ENCODE results near the gene CLEC16A. TPM values are rescaled to one million over a fixed set of nuclear protein-coding genes. Genes with fewer than 3 reads are reported as not detected.

The CLEC16A gene
- polyA plus RNA-seq, 2 donors, result 9.0 to 12.5 TPM

DNA sequence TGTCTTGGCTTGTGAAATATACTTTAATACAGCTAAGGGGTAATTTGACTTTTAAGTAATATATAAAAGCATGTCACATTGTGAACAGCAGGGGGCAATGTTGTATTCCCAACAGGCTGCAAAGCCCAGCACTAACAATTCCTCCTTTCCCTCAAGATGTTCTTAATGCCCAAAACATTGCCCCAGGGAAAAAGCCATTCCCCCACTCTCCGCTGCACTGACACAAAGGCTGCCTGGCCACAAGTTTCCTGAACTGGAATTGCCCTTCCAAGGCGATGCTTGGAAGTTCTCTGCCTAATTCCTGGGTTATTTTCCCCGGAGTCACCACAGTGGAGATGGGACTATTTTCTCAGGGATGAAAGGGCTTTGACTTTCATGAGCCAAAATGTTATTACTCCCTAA, 27.2 kb downstream of the CLEC16A start:
- Histone ChIP-seq H3K27me3 (ENCODE audit: control insufficient read depth in 1 of 2, insufficient read depth in 2 of 2, low read length in 2 of 2) (no peaks in the 10 kb centered on the region), H3K4me1 (ENCODE audit: control insufficient read depth in 2 of 2, insufficient read depth in 2 of 2, low read length in 1 of 2) (no peaks in the 10 kb centered on the region), H3K4me3 (ENCODE audit: low read depth in 1 of 2, low read length in 2 of 2) (no peak overlapping the region), H3K27ac (ENCODE audit: low read depth in 2 of 2, low read length in 1 of 2) (no peak overlapping the region), H3K36me3 (ENCODE audit: control insufficient read depth in 2 of 2, insufficient read depth in 2 of 2, low read length in 1 of 2) (peaks cover 0 to 10% of the 10 kb centered on the region in 2 donors), H3K9me3 (ENCODE audit: control insufficient read depth in 2 of 2, insufficient read depth in 1 of 2, low read depth in 1 of 2, low read length in 1 of 2) (no peaks in the 10 kb centered on the region)
- WGBS, 2 donors, result 35 to 41% methylated on average over 3 of the region's 3 CpGs

DNA sequence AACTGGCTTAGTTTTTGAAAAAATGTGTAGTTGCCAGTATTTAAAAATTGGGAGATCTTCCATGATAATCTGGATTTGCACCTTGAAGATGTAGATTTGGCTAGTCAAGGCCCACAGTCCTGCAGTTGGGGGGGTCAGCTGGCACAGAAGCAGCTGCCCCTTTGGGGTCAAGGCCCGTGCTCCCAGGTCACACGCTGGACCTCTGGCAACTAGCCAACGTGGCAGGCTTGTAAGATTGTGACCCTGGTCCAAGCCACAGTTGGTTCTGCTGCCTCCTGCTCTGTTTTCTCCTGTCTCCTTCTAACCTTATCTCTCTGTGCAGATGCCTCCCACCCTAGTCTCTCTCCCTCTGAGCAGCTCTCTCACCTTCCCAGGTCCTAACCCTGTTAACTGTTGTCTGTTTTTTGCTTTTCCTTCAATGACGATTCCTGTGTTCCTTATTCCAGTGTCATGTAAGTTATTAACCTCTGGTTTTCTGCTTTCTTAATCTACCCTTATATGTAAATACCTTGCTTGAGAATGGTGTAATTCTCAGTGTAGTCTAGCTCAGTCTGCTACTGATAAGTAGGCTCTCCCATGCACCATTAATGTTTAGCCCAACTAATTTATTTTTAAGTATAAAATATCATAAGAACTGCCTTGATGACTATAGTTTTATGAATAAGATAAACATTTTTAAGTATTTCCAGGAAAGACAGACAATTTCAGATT, 27.9 kb downstream of the CLEC16A start:
- Histone ChIP-seq H3K36me3 (ENCODE audit: control insufficient read depth in 2 of 2, insufficient read depth in 2 of 2, low read length in 1 of 2) (peaks cover 0 to 13% of the 10 kb centered on the region in 2 donors), H3K4me1 (ENCODE audit: control insufficient read depth in 2 of 2, insufficient read depth in 2 of 2, low read length in 1 of 2) (no peaks in the 10 kb centered on the region), H3K27ac (ENCODE audit: low read depth in 2 of 2, low read length in 1 of 2) (no peak overlapping the region), H3K9me3 (ENCODE audit: control insufficient read depth in 2 of 2, insufficient read depth in 1 of 2, low read depth in 1 of 2, low read length in 1 of 2) (no peaks in the 10 kb centered on the region), H3K27me3 (ENCODE audit: control insufficient read depth in 1 of 2, insufficient read depth in 2 of 2, low read length in 2 of 2) (no peaks in the 10 kb centered on the region), H3K4me3 (ENCODE audit: low read depth in 1 of 2, low read length in 2 of 2) (no peak overlapping the region)
- 52 to 61% methylated on average over 4 of the region's 4 CpGs for WGBS, 2 donors

DNA sequence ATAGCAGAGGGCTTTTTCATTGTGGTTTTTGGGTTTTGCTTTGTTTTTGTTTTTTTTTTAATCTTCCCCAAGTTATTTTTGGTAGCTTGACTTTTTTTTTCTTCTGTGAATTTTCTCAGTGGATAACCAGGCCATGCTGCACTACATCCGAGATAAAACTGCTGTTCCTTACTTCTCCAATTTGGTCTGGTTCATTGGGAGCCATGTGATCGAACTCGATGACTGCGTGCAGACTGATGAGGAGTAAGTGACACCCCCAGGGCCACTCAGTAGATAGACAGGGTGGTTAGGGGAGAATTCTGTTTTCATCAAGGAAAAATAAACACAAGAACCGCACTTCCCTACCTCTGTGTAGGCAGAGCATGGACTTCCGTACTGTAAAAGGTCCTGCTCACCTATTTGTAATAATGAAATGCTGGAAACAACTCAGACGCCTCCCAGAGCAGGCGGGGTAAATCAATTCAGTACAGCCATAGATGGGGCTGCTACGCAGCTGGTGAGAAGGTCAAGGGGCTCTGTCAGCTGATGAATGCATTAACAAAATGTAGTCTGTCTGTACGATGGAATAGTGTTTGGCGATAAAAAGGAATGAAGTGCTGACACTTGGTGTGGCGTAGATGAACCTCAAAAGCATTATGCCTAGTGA, 28.6 kb downstream of the CLEC16A start:
- Histone ChIP-seq H3K36me3 (ENCODE audit: control insufficient read depth in 2 of 2, insufficient read depth in 2 of 2, low read length in 1 of 2) (peaks cover 0 to 12% of the 10 kb centered on the region in 2 donors), H3K27me3 (ENCODE audit: control insufficient read depth in 1 of 2, insufficient read depth in 2 of 2, low read length in 2 of 2) (no peaks in the 10 kb centered on the region), H3K9me3 (ENCODE audit: control insufficient read depth in 2 of 2, insufficient read depth in 1 of 2, low read depth in 1 of 2, low read length in 1 of 2) (no peaks in the 10 kb centered on the region), H3K27ac (ENCODE audit: low read depth in 2 of 2, low read length in 1 of 2) (no peak overlapping the region), H3K4me1 (ENCODE audit: control insufficient read depth in 2 of 2, insufficient read depth in 2 of 2, low read length in 1 of 2) (no peaks in the 10 kb centered on the region), H3K4me3 (ENCODE audit: low read depth in 1 of 2, low read length in 2 of 2) (no peak overlapping the region)
- 87 to 90% methylated on average over 12 of the region's 12 CpGs for WGBS, 2 donors

DNA sequence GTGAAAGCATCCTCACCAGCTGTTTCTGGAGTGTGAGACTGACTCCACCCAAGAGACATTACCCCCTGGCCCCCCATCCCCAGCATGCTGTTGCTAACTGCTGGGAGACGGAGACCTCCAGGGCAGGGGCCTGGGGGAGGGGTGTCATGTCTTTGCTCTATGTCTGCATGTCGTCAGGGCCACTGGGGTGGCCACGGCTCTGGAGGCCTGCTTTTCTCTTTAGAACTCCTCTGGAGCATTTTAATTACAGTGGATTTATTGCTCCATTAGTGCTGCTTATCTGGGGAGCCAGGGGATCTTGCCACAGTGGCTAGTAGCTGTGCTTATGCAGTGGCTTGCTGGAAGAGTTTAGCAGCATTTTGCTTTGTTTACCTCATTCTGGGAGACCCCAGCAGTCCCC, 32.3 kb downstream of the CLEC16A start:
- Histone ChIP-seq H3K27me3 (ENCODE audit: control insufficient read depth in 1 of 2, insufficient read depth in 2 of 2, low read length in 2 of 2) (no peaks in the 10 kb centered on the region), H3K4me3 (ENCODE audit: low read depth in 1 of 2, low read length in 2 of 2) (no peak overlapping the region), H3K36me3 (ENCODE audit: control insufficient read depth in 2 of 2, insufficient read depth in 2 of 2, low read length in 1 of 2) (peaks cover 0 to 14% of the 10 kb centered on the region in 2 donors), H3K9me3 (ENCODE audit: control insufficient read depth in 2 of 2, insufficient read depth in 1 of 2, low read depth in 1 of 2, low read length in 1 of 2) (no peaks in the 10 kb centered on the region), H3K27ac (ENCODE audit: low read depth in 2 of 2, low read length in 1 of 2) (no peak overlapping the region), H3K4me1 (ENCODE audit: control insufficient read depth in 2 of 2, insufficient read depth in 2 of 2, low read length in 1 of 2) (peaks cover 0 to under 1% of the 10 kb centered on the region in 2 donors)
- 84 to 85% methylated on average over 3 of the region's 3 CpGs for WGBS, 2 donors

DNA sequence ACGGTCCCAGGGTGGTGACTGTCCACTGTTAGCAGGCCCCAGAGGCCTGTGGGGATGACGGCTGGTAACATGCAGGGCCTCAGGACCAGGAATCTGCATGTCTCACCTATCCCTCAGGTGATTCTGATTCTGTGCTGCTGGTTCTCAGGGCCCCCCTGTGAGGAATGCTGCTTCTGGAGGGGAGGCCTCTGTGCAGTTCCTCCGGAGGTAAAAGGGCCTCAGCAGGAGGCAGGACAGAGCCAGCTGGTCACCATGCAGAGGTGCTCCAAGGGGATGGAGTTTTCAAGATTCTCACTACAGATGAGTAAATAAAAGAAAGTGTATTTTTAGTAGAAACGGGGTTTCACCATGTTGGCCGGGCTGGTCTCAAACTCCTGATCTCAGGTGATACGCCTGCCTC, 33.8 kb downstream of the CLEC16A start:
- peaks cover 0 to 10% of the 10 kb centered on the region in 2 donors for H3K36me3 ChIP-seq (ENCODE audit: control insufficient read depth in 2 of 2, insufficient read depth in 2 of 2, low read length in 1 of 2)
- no peaks in the 10 kb centered on the region for H3K9me3 ChIP-seq (ENCODE audit: control insufficient read depth in 2 of 2, insufficient read depth in 1 of 2, low read depth in 1 of 2, low read length in 1 of 2)
- H3K4me1 ChIP-seq (ENCODE audit: control insufficient read depth in 2 of 2, insufficient read depth in 2 of 2, low read length in 1 of 2), result peaks cover 0 to 5% of the 10 kb centered on the region in 2 donors
- no peak overlapping the region for H3K27ac ChIP-seq (ENCODE audit: low read depth in 2 of 2, low read length in 1 of 2)
- no peak overlapping the region for H3K4me3 ChIP-seq (ENCODE audit: low read depth in 1 of 2, low read length in 2 of 2)
- no peaks in the 10 kb centered on the region for H3K27me3 ChIP-seq (ENCODE audit: control insufficient read depth in 1 of 2, insufficient read depth in 2 of 2, low read length in 2 of 2)
- WGBS, 2 donors, result 94 to 95% methylated on average over 6 of the region's 6 CpGs

DNA sequence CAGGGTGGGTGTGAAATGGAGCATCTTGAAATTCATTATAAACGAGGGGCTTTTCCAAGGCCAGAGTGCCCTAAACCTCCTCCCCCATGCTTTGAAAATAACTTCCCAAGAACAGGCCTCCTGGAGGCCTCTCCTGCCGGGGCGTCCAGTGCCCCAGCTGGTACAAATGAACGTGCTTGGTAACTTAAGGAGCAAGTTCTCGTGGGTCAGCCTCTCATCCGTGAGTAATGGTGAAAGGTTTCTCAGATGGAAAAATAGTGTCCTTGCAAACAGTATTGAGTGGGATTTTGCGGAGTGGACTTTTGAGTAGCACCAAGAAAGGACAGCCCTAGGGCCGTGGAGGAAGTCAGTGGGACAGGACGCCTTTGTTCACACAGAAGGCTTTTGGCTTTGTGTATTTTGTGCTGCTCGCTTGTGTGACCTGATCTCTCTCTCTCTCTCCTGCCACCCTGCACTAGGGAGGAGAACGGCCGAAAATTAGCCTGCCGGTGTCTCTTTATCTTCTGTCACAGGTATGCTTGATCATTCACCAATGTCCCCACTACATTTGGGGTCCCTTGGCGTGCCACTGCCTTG, 34.6 kb downstream of the CLEC16A start:
- Histone ChIP-seq H3K4me1 (ENCODE audit: control insufficient read depth in 2 of 2, insufficient read depth in 2 of 2, low read length in 1 of 2) (peaks cover 0 to 5% of the 10 kb centered on the region in 2 donors), H3K36me3 (ENCODE audit: control insufficient read depth in 2 of 2, insufficient read depth in 2 of 2, low read length in 1 of 2) (peaks cover 0 to 14% of the 10 kb centered on the region in 2 donors), H3K9me3 (ENCODE audit: control insufficient read depth in 2 of 2, insufficient read depth in 1 of 2, low read depth in 1 of 2, low read length in 1 of 2) (no peaks in the 10 kb centered on the region), H3K27ac (ENCODE audit: low read depth in 2 of 2, low read length in 1 of 2) (peak overlapping the region in 1 of 2 donors; percentile 45), H3K27me3 (ENCODE audit: control insufficient read depth in 1 of 2, insufficient read depth in 2 of 2, low read length in 2 of 2) (no peaks in the 10 kb centered on the region), H3K4me3 (ENCODE audit: low read depth in 1 of 2, low read length in 2 of 2) (no peak overlapping the region)
- WGBS, 2 donors, result 91% methylated on average over 14 of the region's 14 CpGs

DNA sequence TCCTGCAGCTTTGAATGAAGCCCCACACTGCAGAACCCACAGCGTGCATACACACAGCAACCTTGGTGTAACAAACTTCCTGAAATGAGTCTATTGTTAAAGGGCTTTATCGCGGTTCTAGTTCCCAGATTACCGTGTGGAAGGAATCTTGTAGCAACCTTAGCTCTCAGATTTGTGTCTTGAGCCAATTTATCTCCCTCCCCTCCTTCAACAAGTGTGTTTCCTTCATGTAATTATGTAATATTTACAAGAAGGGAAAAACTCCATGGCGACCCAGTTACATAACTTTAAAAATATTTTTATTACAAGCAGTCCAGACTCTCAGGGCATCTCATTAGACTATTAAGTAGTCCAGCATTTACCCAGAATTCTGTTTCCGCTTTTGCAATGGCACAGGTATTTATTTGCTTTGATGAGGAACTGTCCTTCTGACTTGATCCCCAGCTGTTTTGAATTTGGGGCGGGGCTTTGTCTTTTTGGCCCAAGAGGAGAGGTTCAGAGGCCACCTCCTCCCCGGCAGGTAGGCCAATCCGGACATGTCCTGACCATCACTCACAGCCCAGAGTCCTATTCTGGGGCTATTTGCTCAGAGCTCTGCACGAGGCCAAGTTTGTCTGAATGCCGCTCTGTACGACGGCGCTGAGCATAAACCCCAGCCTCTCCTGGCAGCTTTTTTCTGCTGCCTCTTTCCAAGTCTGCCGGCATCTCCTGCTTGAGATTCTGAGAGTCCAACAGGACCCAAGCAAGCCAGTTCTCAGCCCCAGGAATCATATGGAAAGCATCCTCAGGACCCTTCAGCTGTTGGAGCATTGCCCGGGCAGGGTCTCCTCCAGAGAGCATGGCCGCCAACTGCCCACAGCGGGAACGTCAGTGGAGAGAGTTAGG, 35.6 kb downstream of the CLEC16A start:
- Histone ChIP-seq H3K36me3 (ENCODE audit: control insufficient read depth in 2 of 2, insufficient read depth in 2 of 2, low read length in 1 of 2) (peaks cover 0 to 14% of the 10 kb centered on the region in 2 donors), H3K9me3 (ENCODE audit: control insufficient read depth in 2 of 2, insufficient read depth in 1 of 2, low read depth in 1 of 2, low read length in 1 of 2) (no peaks in the 10 kb centered on the region), H3K27ac (ENCODE audit: low read depth in 2 of 2, low read length in 1 of 2) (peak overlapping the region; percentile 73 to 83), H3K4me3 (ENCODE audit: low read depth in 1 of 2, low read length in 2 of 2) (no peak overlapping the region), H3K27me3 (ENCODE audit: control insufficient read depth in 1 of 2, insufficient read depth in 2 of 2, low read length in 2 of 2) (no peaks in the 10 kb centered on the region), H3K4me1 (ENCODE audit: control insufficient read depth in 2 of 2, insufficient read depth in 2 of 2, low read length in 1 of 2) (peaks cover 0 to 5% of the 10 kb centered on the region in 2 donors)
- 30 to 48% methylated on average over 19 of the region's 19 CpGs for WGBS, 2 donors

DNA sequence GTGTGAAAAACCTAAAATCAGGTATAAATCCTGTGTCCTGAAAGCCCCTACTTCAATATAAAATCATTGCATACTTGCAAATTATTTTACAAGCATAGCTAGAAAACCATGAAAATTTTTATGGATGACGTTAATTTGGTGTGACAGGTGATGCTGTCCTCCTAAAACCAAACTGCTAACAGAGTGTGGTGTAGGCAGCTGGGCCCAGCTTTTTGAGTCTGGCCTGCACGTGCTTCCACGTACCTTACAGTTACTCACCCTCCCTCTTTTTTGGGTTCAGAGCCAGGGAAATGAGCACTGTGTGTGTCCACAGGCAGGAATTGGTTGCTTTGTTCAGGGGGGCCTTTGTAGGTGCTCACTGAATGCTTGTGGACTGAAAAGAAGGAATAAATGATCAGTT, 36.4 kb downstream of the CLEC16A start:
- Histone ChIP-seq H3K9me3 (ENCODE audit: control insufficient read depth in 2 of 2, insufficient read depth in 1 of 2, low read depth in 1 of 2, low read length in 1 of 2) (no peaks in the 10 kb centered on the region), H3K4me3 (ENCODE audit: low read depth in 1 of 2, low read length in 2 of 2) (no peak overlapping the region), H3K27ac (ENCODE audit: low read depth in 2 of 2, low read length in 1 of 2) (no peak overlapping the region), H3K4me1 (ENCODE audit: control insufficient read depth in 2 of 2, insufficient read depth in 2 of 2, low read length in 1 of 2) (peaks cover 0 to 5% of the 10 kb centered on the region in 2 donors), H3K36me3 (ENCODE audit: control insufficient read depth in 2 of 2, insufficient read depth in 2 of 2, low read length in 1 of 2) (peaks cover 0 to 14% of the 10 kb centered on the region in 2 donors), H3K27me3 (ENCODE audit: control insufficient read depth in 1 of 2, insufficient read depth in 2 of 2, low read length in 2 of 2) (no peaks in the 10 kb centered on the region)
- WGBS, 2 donors, result 73 to 77% methylated on average over 3 of the region's 3 CpGs

DNA sequence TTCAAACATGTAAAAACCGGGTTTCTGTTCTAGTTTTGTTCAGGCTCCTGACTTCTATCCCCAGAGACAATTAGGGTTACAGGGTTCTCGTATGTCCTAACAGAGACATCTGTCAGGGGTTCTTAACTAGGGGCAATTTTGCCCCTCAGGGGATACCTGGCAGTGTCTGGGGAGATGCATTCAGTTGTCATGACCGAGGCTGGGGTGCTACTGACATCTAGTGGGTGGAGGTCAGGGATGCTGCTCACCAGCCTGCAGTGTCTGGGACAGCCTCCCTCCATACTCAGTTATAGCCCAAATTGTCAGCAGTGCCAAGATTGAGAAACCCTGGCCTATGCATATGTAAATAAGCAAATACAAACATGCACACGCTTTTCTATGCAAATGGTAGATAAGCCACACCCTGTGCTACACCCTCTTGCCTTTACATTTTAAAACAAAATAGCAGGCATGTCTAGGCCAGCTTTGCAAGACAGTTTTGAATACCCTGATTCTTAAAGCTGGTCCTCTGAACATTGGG, 37.4 kb downstream of the CLEC16A start:
- H3K4me1 ChIP-seq (ENCODE audit: control insufficient read depth in 2 of 2, insufficient read depth in 2 of 2, low read length in 1 of 2), result peaks cover 0 to 5% of the 10 kb centered on the region in 2 donors
- peaks cover 0 to 17% of the 10 kb centered on the region in 2 donors for H3K36me3 ChIP-seq (ENCODE audit: control insufficient read depth in 2 of 2, insufficient read depth in 2 of 2, low read length in 1 of 2)
- H3K27me3 ChIP-seq (ENCODE audit: control insufficient read depth in 1 of 2, insufficient read depth in 2 of 2, low read length in 2 of 2), result no peaks in the 10 kb centered on the region
- 73 to 78% methylated on average over 4 of the region's 4 CpGs for WGBS, 2 donors
- H3K4me3 ChIP-seq (ENCODE audit: low read depth in 1 of 2, low read length in 2 of 2), result no peak overlapping the region
- no peaks in the 10 kb centered on the region for H3K9me3 ChIP-seq (ENCODE audit: control insufficient read depth in 2 of 2, insufficient read depth in 1 of 2, low read depth in 1 of 2, low read length in 1 of 2)
- peak overlapping the region in 1 of 2 donors; percentile 62 for H3K27ac ChIP-seq (ENCODE audit: low read depth in 2 of 2, low read length in 1 of 2)
